Measurements from ENCODE around the gene FCN3.
"Not testable (repeated sequence)": the region's sequence is repeated elsewhere in the genome, so short reads cannot be mapped to it uniquely, and the experiment has no call there.

FCN3 gene

GRCh38 chr1:27374362-27375086, at the start of gene FCN3:
FCN3 (minus strand) TSS chr1:27374824; CDS start chr1:27374818, 6 bp downstream.
- no peak for DNase-seq (ENCODE audit: low read depth)

- DNase-seq (ENCODE audit: low read depth) = no peak
Observed at GRCh38 chr1:27423709-27424108, 49.1 kb upstream of the FCN3 start.

DNA sequence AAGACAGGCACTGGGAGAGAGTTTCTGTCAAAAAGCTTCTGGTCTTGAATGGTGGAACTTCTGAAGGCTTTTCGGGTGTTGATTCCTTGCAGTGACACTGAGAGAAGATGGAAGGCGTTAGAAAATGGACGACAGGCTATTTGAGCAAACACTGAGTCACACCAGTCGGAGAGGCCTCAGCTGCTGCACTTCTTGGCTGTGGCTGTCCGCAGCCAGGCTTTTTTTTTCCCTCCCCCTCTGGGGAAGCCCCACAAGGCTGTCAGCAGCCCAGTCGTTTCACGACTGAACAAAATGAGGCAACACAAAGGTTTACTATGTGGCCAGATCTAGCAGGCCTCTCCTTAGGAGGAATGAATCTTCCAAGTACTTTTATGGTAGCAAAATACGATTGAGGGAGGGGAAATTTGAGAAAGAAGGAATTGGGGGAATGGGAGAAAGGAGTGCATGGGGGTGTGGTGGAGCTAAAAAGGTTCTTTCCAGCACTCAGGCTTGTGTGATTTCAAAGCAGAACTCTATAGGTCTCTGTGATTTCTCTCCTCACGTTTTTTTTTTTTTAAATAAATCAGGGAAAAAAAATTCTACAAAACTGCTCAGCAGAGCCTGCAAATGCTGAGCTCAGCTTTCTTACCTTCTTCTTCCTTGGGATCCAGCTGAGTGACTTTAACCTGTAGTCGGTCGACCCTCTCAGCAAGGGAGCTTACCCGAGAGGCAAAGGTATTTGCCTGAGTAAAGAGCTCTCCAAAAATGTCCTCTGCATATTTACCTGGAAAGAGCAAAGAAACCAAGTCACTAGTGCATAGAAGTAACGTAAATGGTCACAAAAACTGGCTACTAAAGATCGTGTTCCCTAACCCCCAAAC, 43.9 kb upstream of the FCN3 start:
- peak; percentile 88 for DNase-seq (ENCODE audit: low read depth)

DNA sequence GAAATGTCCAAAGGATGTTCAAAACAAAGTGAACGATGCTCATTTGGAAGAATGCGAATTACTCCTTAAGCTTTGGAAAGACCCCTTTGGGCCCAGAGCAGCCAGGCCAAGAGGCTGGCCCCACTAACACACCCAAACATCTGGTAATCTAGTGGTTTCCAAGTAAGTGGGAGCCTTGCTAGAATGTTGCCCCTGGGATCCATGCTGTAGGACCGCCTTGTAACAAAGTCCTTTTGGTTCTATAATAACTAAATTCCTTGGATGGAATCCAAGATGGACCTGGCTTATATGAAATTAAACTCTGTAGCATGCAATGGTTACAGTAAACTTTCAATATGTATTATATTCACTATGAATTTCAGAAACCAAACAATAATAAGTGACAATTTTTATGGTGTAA, 43.1 kb upstream of the FCN3 start:
- no peak for DNase-seq (ENCODE audit: low read depth)

- peak; percentile 69 for DNase-seq (ENCODE audit: low read depth)
Observed at GRCh38 chr1:27416387-27417111, 41.9 kb upstream of the FCN3 start.

DNA sequence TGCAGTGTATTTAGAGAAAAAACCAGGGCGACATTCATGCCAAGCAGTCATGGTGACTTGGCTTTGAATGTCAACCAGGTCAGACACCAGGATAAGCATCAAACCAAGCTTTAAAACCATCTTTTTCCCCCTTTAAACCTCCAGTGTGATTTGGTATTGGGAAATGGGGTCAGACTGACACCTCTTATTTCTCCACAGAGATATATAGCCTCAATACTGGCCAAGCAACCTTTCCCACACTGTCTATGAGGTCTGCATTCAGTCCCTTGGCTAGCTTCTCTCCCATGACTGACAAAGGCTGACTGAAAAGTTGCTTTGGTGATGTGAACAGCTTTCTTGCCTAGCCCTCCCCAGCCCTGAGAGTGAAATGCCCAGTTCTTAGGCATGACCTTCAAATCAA, 39.5 kb upstream of the FCN3 start:
- no peak for DNase-seq (ENCODE audit: low read depth)

- no peak for DNase-seq (ENCODE audit: low read depth)
Observed at GRCh38 chr1:27413004-27413403, 38.4 kb upstream of the FCN3 start.

- no peak for DNase-seq (ENCODE audit: low read depth)
Observed at GRCh38 chr1:27412502-27412901, 37.9 kb upstream of the FCN3 start.

GRCh38 chr1:27410709-27411108, 36.1 kb upstream of the FCN3 start:
- no peak for DNase-seq (ENCODE audit: low read depth)

DNA sequence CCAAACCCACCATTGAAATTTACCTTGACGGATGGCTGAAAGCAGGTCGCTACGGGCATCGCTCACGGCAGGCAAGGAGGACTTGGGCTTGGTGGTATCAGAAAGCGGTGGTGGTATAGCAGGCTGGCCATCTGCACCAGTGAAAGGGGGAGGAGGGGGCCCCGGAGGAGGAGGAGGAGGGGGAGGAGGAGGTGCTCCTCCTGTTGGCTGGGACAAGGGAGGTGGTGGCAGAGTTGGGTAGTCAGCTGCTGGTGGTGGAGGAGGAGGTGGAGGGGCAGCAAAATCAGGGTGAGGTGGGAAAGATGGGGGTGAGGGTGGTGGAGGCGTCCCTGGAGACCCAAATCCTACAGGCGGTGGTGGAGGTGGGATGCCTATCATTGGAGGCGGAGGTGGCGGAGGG, 35.0 kb upstream of the FCN3 start:
- DNase-seq (ENCODE audit: low read depth) = no peak

GRCh38 chr1:27408151-27408550, 33.5 kb upstream of the FCN3 start:
- no peak for DNase-seq (ENCODE audit: low read depth)

- DNase-seq (ENCODE audit: low read depth) = not testable (repeated sequence)
Observed at GRCh38 chr1:27406791-27407190, 32.2 kb upstream of the FCN3 start.

- DNase-seq (ENCODE audit: low read depth) = no peak
Observed at GRCh38 chr1:27406362-27406680, 31.7 kb upstream of the FCN3 start.

- DNase-seq (ENCODE audit: low read depth) = not testable (repeated sequence)
Observed at GRCh38 chr1:27405598-27406361, 31.2 kb upstream of the FCN3 start.

- DNase-seq (ENCODE audit: low read depth) = peak; percentile 86
Observed at GRCh38 chr1:27405074-27405473, 30.4 kb upstream of the FCN3 start.

- DNase-seq (ENCODE audit: low read depth) = no peak
Observed at GRCh38 chr1:27403931-27404330, 29.3 kb upstream of the FCN3 start.

GRCh38 chr1:27403065-27403726, 28.6 kb upstream of the FCN3 start:
- DNase-seq (ENCODE audit: low read depth) = peak; percentile 57

DNA sequence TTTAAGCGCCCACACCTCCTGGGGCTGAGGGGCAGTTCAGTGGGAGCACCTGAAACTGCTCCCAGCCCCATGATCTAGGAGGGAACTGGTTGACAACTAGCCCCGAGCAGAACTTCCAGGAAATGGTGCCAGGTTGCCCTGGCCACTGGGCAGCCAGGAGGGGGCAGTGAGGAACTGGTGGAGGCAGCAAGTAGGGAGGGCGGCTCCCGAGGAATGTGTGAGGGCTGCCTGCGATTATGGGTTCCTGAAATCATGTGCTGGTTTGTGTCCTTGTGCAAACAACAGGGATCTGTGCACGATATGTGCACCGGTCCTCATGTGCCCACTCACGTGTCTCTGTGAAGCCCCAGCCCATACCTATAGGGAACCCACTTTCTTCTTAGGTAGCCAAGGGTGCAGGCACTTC, 27.7 kb upstream of the FCN3 start:
- DNase-seq (ENCODE audit: low read depth) = peak; percentile 79

GRCh38 chr1:27400963-27401341, 26.3 kb upstream of the FCN3 start:
- no peak for DNase-seq (ENCODE audit: low read depth)

DNA sequence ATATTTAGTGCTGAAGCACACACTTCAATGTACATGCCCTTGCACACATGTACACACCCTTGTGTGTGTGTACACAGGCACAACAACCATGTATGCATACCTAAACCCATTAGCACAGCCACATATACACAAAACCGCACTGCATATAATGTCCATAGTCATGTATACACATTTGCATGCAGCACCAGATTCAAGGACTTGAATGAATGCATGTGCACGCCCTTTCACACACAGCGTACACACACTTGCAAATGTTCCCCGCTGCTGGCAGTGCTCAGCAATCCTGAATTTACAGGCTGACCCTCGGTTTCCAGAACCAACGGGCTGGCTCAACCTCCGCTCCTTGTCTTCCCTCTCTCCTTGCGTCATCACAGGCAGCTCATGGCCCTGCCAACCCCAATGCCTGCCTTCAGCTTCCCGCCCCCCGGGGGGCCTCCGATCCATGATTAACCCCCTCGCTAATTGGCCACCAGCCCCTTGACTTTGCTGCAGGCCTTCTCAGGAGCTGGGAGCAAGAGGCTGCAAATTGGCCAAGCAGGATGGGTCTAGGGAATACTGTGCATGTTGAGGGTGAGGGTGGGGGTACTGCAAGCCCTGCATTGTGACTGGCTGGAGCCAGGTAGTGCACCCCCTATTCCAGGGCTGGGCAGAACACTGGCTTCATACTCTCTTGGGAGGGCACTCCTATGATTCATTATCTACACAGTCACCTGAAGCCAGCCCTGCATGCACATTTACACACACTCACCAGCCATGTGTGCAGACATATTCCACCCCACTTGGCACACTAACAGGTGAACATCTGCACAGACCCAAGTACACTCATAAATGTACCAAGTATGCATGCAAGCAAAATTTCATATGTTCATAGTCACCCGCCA, 25.7 kb upstream of the FCN3 start:
- no peak for DNase-seq (ENCODE audit: low read depth)

Measured in fibroblast of gingiva (primary cell).